GM13976 (cell line): ENCODE measurements around the gene PGP.

Experiments
- DNase-seq: peaks from one replicate; pipeline ENCODE4 v3.0.0; 2012; ENCODE audit warnings: low spot score
- CTCF ChIP-seq: IDR thresholded peaks from 2 replicates; pipeline ENCODE4 v1.5.1; 2012; ENCODE audit warnings: borderline replicate concordance, mild to moderate bottlenecking; ENCODE audit not compliant: insufficient read depth; ENCODE audit errors: extremely low read depth, missing control alignments, control extremely low read depth
- in situ Hi-C: fragments of 300-500 bp; cut with MboI; formaldehyde crosslinking; loops from one replicate; pipeline ENCODE4 v1.12.0; 2022; ENCODE audit warnings: low sequenced_read_pairs, mixed read lengths, inconsistent platforms; ENCODE audit not compliant: unreplicated experiment

The PGP gene

GRCh38 chr16:2232094-2232990 is 17.7 kb upstream of the PGP start:
- no peak for TF ChIP-seq CTCF
- no peak for DNase-seq
- in situ Hi-C loops = no loop called here

- in situ Hi-C loops = no loop called here
- no peak for DNase-seq
- TF ChIP-seq CTCF = no peak
Measured at GRCh38 chr16:2231016-2231931, 16.6 kb upstream of the PGP start.

- no peak for DNase-seq
- in situ Hi-C loops = no loop called here
- no peak for TF ChIP-seq CTCF
Measured at GRCh38 chr16:2230376-2230775, 15.7 kb upstream of the PGP start.

GRCh38 chr16:2229632-2230250 is 15.1 kb upstream of the PGP start:
- DNase-seq = no peak
- in situ Hi-C loops = no loop called here
- no peak for TF ChIP-seq CTCF

GRCh38 chr16:2229091-2229490 is 14.5 kb upstream of the PGP start:
- no peak for TF ChIP-seq CTCF
- DNase-seq = no peak
- in situ Hi-C loops = no loop called here

GRCh38 chr16:2228161-2228824 is 13.7 kb upstream of the PGP start:
- in situ Hi-C loops = no loop called here

More at GRCh38 chr16:2228161-2228824, 13.7 kb upstream of the PGP start:
- no peak for TF ChIP-seq CTCF
- DNase-seq = no peak
